ENCODE results near the gene MUC20. TPM values are rescaled to one million over a fixed set of nuclear protein-coding genes. Genes with fewer than 3 reads are reported as not detected.
"Not testable (repeated sequence)": the region's sequence is repeated elsewhere in the genome, so short reads cannot be mapped to it uniquely, and the experiment has no call there.

MUC20 gene
- polyA plus RNA-seq, 4 donors = 2.7 to 42.1 (median 23.0) TPM

DNA sequence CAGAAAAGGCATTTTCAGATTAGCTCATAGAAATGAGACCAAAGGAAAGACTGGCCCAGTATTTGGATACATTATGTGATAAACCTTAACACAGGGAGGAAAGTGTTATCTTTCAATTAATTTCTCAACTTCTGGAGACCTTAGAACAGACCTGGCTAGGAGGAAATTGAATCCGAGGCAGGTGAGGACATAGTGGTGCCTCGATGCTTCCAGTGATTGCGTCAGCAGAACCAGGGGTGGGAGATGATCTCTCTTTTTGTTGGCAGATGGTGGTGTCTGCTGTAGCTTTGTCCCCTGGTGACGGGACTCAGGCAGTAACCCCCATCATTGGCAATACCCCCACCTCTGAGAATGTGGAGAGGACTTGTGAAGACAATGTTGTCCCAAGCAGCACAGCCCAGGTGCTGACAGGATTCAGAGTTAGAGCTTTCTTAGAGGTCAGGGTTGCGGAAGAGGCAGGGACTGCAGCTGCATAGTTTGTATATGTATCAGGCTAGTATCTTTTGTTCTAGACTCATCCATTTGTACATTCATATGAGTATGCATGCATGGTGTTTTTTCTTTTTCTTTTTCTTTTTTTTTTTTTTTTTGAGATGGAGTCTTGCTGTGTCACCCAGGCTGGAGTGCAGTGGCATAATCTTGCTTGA, 27.9 kb upstream of the MUC20 start:
- no peak for DNase-seq (ENCODE audit: low read depth in 4 of 4, low spot score in 3 of 4)

GRCh38 chr3:195693428-195694216, 27.2 kb upstream of the MUC20 start:
- DNase-seq (ENCODE audit: low read depth in 4 of 4, low spot score in 3 of 4) = no peak

DNA sequence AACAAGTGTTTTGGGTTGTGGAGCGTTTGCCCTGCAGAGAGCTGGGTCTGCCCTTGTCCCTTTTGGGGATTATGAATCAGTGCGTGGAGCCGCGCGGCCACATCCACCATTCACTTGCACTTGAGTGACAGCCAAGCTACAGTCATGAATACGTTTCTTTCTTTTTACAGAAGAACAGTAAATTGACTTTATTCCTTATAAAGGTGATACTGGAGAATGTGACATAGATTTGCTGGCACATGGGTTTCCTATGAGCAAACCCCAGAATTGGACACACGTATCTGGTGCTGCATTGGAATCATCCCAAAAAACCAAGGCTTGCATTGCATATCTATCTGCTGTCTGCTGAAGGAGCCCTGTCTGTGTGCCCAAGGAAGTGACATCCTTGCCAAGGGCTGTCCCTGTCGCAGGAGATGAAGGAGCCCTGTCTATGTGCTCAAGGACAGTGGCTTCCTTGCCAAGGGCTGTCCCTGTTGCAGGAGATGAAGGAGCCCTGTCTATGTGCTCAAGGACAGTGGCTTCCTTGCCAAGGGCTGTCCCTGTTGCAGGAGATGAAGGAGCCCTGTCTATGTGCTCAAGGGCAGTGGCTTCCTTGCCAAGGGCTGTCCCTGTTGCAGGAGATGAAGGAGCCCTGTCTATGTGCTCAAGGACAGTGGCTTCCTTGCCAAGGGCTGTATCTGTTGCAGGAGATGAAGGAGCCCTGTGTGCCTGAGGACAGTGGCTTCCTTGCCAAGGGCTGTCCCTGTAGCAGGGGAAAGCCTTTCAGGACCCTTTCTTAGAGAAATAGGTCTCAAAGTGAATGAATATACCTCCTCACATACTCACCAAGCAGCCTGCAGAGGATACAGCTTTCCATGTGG, 26.3 kb upstream of the MUC20 start:
- not testable (repeated sequence) for DNase-seq (ENCODE audit: low read depth in 4 of 4, low spot score in 3 of 4)

DNA sequence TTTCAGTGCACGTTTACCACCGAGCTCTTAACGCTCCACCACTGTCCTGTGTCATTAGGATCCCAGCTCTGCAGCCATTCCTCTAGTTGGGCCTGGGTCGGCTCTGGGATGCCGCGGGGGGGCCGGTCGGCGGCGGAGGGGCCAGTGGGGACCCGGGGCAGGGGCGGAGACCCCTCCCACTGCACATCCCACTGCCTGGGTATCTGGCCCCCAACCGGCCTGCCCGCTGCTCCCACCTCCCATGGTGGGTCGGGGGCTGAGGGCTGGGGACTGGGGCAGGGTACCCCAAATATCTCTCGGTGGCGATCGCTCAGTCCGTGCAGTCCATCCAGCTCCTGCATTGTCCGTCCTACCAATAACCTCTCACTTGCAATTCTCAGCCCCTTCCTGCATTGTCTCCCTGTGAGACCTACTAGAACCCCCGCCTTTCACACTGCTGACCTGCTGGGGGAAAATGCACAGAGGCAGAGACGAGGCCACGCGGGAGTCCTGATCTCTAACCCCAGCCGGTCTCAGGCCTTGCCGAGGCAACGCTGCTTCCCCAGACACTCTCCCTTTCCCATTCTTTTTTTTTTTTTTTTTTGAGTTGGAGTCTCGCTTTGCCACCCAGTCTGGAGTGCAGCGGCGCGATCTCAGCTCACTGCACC, 24.0 kb upstream of the MUC20 start:
- no peak for DNase-seq (ENCODE audit: low read depth in 4 of 4, low spot score in 3 of 4)

- DNase-seq (ENCODE audit: low read depth in 4 of 4, low spot score in 3 of 4) = no peak
Measured at GRCh38 chr3:195697582-195698324, 23.0 kb upstream of the MUC20 start.

GRCh38 chr3:195698325-195698646, 22.5 kb upstream of the MUC20 start:
- no peak for DNase-seq (ENCODE audit: low read depth in 4 of 4, low spot score in 3 of 4)

GRCh38 chr3:195698647-195699387, 22.0 kb upstream of the MUC20 start:
- no peak for DNase-seq (ENCODE audit: low read depth in 4 of 4, low spot score in 3 of 4)

- DNase-seq (ENCODE audit: low read depth in 4 of 4, low spot score in 3 of 4) = no peak
Measured at GRCh38 chr3:195699388-195699771, 21.4 kb upstream of the MUC20 start.

GRCh38 chr3:195699860-195700259, 20.9 kb upstream of the MUC20 start:
- no peak for DNase-seq (ENCODE audit: low read depth in 4 of 4, low spot score in 3 of 4)

- no peak for DNase-seq (ENCODE audit: low read depth in 4 of 4, low spot score in 3 of 4)
Measured at GRCh38 chr3:195700319-195700718, 20.5 kb upstream of the MUC20 start.

DNA sequence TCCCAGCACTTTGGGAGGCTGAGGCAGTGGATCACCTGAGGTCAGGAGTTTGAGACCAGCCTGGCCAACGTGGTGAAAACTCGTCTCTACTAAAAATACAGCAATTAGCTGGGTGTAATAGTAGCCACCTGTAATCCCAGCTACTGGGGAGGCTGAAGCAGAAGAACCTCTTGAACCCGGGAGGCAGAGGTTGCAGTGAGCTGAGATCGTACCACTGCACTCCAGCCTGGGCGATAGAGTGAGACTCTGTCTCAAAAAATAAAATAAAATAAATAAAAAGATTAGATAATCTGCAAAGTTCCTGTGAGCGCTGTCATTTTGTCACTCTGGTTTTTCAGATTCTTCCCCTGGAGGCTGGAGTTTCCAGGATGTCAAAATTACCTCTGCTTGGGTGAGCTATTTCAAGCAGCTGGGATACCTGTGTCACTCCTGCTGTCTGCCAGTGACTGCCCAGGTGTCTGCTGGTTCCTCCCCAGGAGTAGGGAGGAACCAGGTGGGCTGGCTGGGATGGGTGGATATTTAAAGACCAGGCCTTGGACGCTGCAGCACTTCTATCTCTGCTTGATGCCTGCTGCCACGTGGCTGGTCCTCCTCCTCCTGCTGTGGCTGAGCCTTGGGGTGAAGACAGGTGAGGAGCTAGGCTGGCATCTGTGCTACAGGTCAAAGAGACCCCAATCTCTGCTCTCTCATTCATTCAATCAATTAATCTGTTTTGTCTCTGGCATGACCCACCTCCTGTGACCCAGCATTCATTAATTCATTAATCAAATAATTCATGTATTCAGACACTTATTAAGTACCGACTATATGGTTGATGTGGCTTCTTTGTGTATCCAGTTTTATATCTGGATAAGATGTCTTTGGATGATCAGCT, 19.5 kb upstream of the MUC20 start:
- no peak for DNase-seq (ENCODE audit: low read depth in 4 of 4, low spot score in 3 of 4)

DNA sequence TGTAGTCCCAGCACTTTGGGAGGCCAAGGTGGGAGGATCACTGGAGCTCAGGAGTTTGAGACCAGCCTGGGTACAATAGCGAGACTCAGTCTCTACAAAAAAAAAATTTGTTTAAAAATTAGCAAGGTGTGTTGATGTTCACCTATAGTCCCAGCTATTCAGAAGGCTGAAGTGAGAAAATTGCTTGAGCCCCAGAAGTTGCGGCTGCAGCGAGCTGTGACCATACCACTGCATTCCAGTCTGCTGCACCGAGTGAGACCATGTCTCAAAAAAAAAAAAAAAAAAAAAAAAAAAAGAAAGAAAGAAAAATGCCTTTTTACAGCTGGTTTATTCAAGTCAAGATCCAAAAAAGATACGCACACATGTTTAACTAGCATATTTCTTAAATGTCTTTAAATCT, 17.0 kb upstream of the MUC20 start:
- DNase-seq (ENCODE audit: low read depth in 4 of 4, low spot score in 3 of 4) = no peak

GRCh38 chr3:195704433-195704999, 16.3 kb upstream of the MUC20 start:
- no peak for DNase-seq (ENCODE audit: low read depth in 4 of 4, low spot score in 3 of 4)

DNA sequence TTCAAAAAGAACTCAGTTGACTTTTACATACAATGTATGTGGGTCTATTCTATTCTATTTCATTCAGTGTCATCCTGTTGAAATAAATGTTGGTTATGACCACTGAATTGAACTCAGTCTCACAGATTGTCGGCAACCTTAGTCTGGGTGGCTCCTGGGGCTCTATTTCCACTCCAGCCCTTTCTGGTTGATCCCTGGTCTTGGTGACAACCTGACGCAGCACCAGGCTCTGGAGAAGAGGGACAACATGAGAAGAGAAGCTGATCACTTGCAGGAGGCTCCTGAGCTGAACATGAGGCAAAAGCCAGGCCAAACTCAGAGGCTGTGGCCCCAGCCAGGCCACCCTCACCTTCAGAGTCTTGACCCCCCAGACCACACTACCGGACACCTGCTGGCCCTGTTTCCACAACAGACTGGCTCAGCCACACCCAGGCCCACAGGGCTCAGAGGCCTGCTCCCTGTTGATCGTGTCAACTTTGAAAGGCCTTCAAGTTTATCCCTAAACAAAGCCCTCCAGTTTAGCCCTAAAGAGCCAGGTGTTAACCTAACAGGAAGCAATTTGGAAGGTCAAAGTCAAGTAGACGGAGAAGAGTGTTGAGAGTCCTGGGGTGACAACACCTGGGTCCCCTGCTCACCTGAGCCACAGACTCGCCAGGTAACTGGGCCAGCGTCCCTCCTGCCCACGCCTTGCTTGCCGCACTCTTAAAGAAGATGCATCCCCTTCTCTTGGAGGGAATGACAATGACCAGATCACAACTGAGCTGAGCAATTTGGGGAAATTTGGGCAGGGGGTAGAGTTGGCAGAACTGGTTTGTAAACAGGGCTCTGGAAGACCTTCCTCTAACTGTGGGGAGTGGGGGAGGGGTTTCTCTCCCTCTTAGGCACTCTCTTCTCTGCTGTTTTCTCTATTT, 15.4 kb upstream of the MUC20 start:
- DNase-seq (ENCODE audit: low read depth in 4 of 4, low spot score in 3 of 4) = no peak

DNA sequence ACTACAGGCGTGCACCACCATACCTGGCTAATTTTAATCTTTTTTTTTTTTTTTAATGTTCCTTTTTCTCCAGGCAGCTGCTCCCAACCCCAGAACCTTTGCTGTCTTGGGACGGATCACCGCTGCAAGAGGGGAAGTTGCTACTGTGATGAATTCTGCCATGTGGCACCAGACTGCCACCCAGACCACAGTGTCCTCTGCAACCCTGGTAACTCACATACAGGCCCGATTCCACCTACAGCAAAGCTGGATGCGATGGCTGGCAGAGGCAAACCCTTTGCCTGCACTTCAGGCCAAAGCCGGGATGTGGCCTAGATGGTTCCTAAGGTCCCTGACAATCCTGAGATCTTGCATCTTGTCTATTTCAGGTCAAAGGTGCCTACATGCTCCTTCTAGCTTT, 12.7 kb upstream of the MUC20 start:
- no peak for DNase-seq (ENCODE audit: low read depth in 4 of 4, low spot score in 3 of 4)

- no peak for DNase-seq (ENCODE audit: low read depth in 4 of 4, low spot score in 3 of 4)
Measured at GRCh38 chr3:195708626-195709481, 11.9 kb upstream of the MUC20 start.
